Ecto neural progenitor cell (in vitro differentiated cells): Measurements from ENCODE around the gene NTN3.

Experiments used
- DNase-seq: peaks from one replicate; pipeline ENCODE4 v3.0.0-alpha.2; 2018; ENCODE audit warnings: low spot score

NTN3 gene

GRCh38 chr16:2466667-2467527 is 4.2 kb upstream of the NTN3 start:
- DNase-seq: no peak

GRCh38 chr16:2467528-2468232 is 3.4 kb upstream of the NTN3 start:
- peak; percentile 79 for DNase-seq

- DNase-seq: peak; percentile 67
Observed at GRCh38 chr16:2468233-2468724, 2.8 kb upstream of the NTN3 start.

- DNase-seq: no peak
Observed at GRCh38 chr16:2468725-2469398, 2.2 kb upstream of the NTN3 start.

GRCh38 chr16:2469399-2470233 is 1.5 kb upstream of the NTN3 start:
- DNase-seq: no peak

GRCh38 chr16:2470234-2470601 is 879 bp upstream of the NTN3 start:
- DNase-seq: no peak

- no peak for DNase-seq
Observed at GRCh38 chr16:2470603-2471015, 488 bp upstream of the NTN3 start.

- DNase-seq: peak; percentile 64
Observed at GRCh38 chr16:2471653-2472487, 773 bp downstream of the NTN3 start.

GRCh38 chr16:2472488-2472864 is 1.4 kb downstream of the NTN3 start:
- DNase-seq: no peak

- DNase-seq: no peak
Observed at GRCh38 chr16:2472885-2473445, 1.9 kb downstream of the NTN3 start.

- DNase-seq: no peak
Observed at GRCh38 chr16:2473446-2473926, 2.4 kb downstream of the NTN3 start.

- DNase-seq: peak; percentile 72
Observed at GRCh38 chr16:2473999-2474876, 3.1 kb downstream of the NTN3 start.

GRCh38 chr16:2474877-2475412 is 3.8 kb downstream of the NTN3 start, which contains the start of gene TBC1D24:
Gene TBC1D24, plus strand, starts transcription at chr16:2475127. Its CDS starts 21,022 bp downstream, at chr16:2496149.
- DNase-seq: peak; percentile 94

GRCh38 chr16:2475413-2476344 is 4.6 kb downstream of the NTN3 start:
- DNase-seq: no peak

GRCh38 chr16:2476345-2476720 is 5.2 kb downstream of the NTN3 start:
- no peak for DNase-seq

- no peak for DNase-seq
Observed at GRCh38 chr16:2476741-2477140, 5.6 kb downstream of the NTN3 start.

- no peak for DNase-seq
Observed at GRCh38 chr16:2477327-2477726, 6.2 kb downstream of the NTN3 start.

GRCh38 chr16:2478279-2478678 is 7.2 kb downstream of the NTN3 start:
- no peak for DNase-seq
